Panc1 (cell line): ENCODE measurements around the gene KRI1. TPM values are rescaled to one million over a fixed set of nuclear protein-coding genes. Genes with fewer than 3 reads are reported as not detected.
A peak's percentile ranks its signal among the peaks of the same experiment; 100 is the strongest.
"Not testable (repeated sequence)": the region's sequence is repeated elsewhere in the genome, so short reads cannot be mapped to it uniquely, and the experiment has no call there.

Source experiments
- ATAC-seq: fragments of 200-7000 bp; cut with Tn5 transposase; 2 replicates; pipeline ENCODE4 v1.9.1; 2020; ENCODE audit warnings: mild to moderate bottlenecking, moderate library complexity
- BruUV-seq: library from RNA; stranded (reverse); fragments of 400-500 nt; replicated peaks from 2 replicates; lab custom pipeline; 2021; lab: Mats Ljungman, UMichigan
- CTCF ChIA-PET: fragments of 300-600 bp; sonication (Branson Sonifier 250); formaldehyde crosslinking; loops from one replicate; lab custom pipeline; 2022; ENCODE audit warnings: antibody characterized with exemption; lab: Charles Lee
- POLR2A ChIA-PET: fragments of 300-600 bp; sonication (Branson Sonifier 250); formaldehyde crosslinking; loops from one replicate; lab custom pipeline; 2022; ENCODE audit warnings: antibody characterized with exemption; lab: Charles Lee
- DNase-seq: peaks from one replicate; pipeline ENCODE4 v3.0.0-alpha.2; 2010; ENCODE audit warnings: low read depth, low spot score
- H3K27ac ChIP-seq: 2 replicates; pipeline ENCODE4 v1.5.1; 2011; ENCODE audit warnings: mild to moderate bottlenecking, low read length, inconsistent platforms
- H3K27me3 ChIP-seq: fragments of 200-500 bp; sonication (Bioruptor generic); 2 replicates; pipeline ENCODE4 v1.6.0; 2014; ENCODE audit warnings: low read length, inconsistent platforms; ENCODE audit not compliant: control insufficient read depth, insufficient read depth
- H3K36me3 ChIP-seq: fragments of 200-500 bp; sonication (Bioruptor generic); 2 replicates; pipeline ENCODE4 v1.5.1; 2014; ENCODE audit warnings: inconsistent platforms, mild to moderate bottlenecking, low read length, moderate library complexity; ENCODE audit not compliant: control insufficient read depth, insufficient read depth
- H3K4me1 ChIP-seq: 2 replicates; pipeline ENCODE4 v1.5.1; 2011; ENCODE audit warnings: inconsistent platforms, mild to moderate bottlenecking, low read length, moderate library complexity; ENCODE audit not compliant: control insufficient read depth, insufficient read depth
- H3K4me3 ChIP-seq, 2 experiments: 2 replicates each; pipeline ENCODE4 v1.5.1; 2011 to 2012; ENCODE audit warnings: low read depth in 2 of 2, low read length in 2 of 2, mild to moderate bottlenecking in 2 of 2, inconsistent platforms in 1 of 2, moderate library complexity in 1 of 2
- H3K9me3 ChIP-seq: fragments of 200-500 bp; sonication (Bioruptor generic); 2 replicates; pipeline ENCODE4 v1.5.1; 2014; ENCODE audit warnings: low read depth, mild to moderate bottlenecking, inconsistent platforms, low read length, moderate library complexity; ENCODE audit not compliant: control insufficient read depth, insufficient read depth
- CTCF ChIP-seq: fragments of 450-650 bp; IDR thresholded peaks from 2 replicates; pipeline ENCODE4 v1.5.1; 2017; ENCODE audit warnings: mild to moderate bottlenecking
- POLR2AphosphoS5 ChIP-seq: IDR thresholded peaks from 2 replicates; pipeline ENCODE4 v1.6.1; 2012; ENCODE audit warnings: mild to moderate bottlenecking, low read depth, low read length, moderate library complexity
- REST ChIP-seq, 2 experiments: IDR thresholded peaks; 2 replicates each; pipeline ENCODE4 v1.6.1; 2011 to 2012; ENCODE audit warnings: low read depth in 2 of 2, control low read depth in 1 of 2, low read length in 1 of 2, mild to moderate bottlenecking in 1 of 2, moderate library complexity in 1 of 2; ENCODE audit not compliant: insufficient read depth in 1 of 2
- SIN3A ChIP-seq: IDR thresholded peaks from 2 replicates; pipeline ENCODE4 v1.6.1; 2012; ENCODE audit warnings: low read depth, mild to moderate bottlenecking, low read length, moderate library complexity, borderline replicate concordance; ENCODE audit not compliant: insufficient read depth
- TCF7L2 ChIP-seq: IDR thresholded peaks from 2 replicates; pipeline ENCODE4 v1.6.1; 2011; ENCODE audit warnings: mild to moderate bottlenecking, low read depth, low read length, inconsistent platforms
- in situ Hi-C: cut with HindIII; loops from 2 replicates; pipeline ENCODE4 v1.10.0; 2016; ENCODE audit warnings: low sequenced_read_pairs, low pct_unique_long_range_greater_than_20kb
- intact Hi-C: fragments of 100-400 bp; cut with micrococcal nuclease; formaldehyde crosslinking; loops from one replicate; pipeline ENCODE4 v1.10.0; 2022; ENCODE audit not compliant: unreplicated experiment
- total RNA-seq: library from RNA; stranded (reverse); gene quantifications from one replicate; pipeline ENCODE4 v1.2.1, GENCODE V29; 2021; ENCODE audit not compliant: unreplicated experiment

The KRI1 gene
- total RNA-seq, 1 experiment from 2014 or later: 34.5 TPM

- no peak for DNase-seq
- BruUV-seq: no TSS peak
- H3K36me3 ChIP-seq: no peaks in the 10 kb centered on the region
- H3K4me3 ChIP-seq: no peak overlapping the region
- TF ChIP-seq TCF7L2: no peak
- TF ChIP-seq POLR2AphosphoS5: no peak
- no peak for TF ChIP-seq CTCF
- TF ChIP-seq REST (IDR thresholded peaks at IDR 0.05; ENCODE audit: insufficient read depth in 1 of 2, low read depth in 2 of 2, low read length in 1 of 2): no peak
- TF ChIP-seq SIN3A: no peak
- ChIA-PET CTCF (no interaction called here), POLR2A (no interaction called here)
- ATAC-seq: no peak
- intact Hi-C loops: no loop called here
- H3K4me1 ChIP-seq: peaks cover 5% of the 10 kb centered on the region; the same call in 1 of the 2 replicates
- in situ Hi-C loops: no loop called here
- H3K27me3 ChIP-seq: no peaks in the 10 kb centered on the region
- no peak overlapping the region for H3K27ac ChIP-seq
- H3K9me3 ChIP-seq: no peaks in the 10 kb centered on the region
These were observed 8.7 kb upstream of the KRI1 start for GRCh38 chr19:10574462-10574861.

- H3K4me3 ChIP-seq, BruUV-seq, intact Hi-C loops, in situ Hi-C loops, H3K9me3 ChIP-seq, H3K27ac ChIP-seq, POLR2A ChIA-PET, H3K27me3 ChIP-seq, ATAC-seq, H3K36me3 ChIP-seq, H3K4me1 ChIP-seq, DNase-seq: not testable (repeated sequence)
- CTCF ChIA-PET: interaction anchor here (0.6 kb wide), 1 partner anchor 52 kb away, joined by 3 read pairs; no protein-coding TSS in a partner anchor
These were observed 8.0 kb upstream of the KRI1 start for GRCh38 chr19:10573793-10574192.

- peak; percentile 92 for ATAC-seq
- CTCF ChIA-PET: no interaction called here
- Histone ChIP-seq H3K36me3 (no peaks in the 10 kb centered on the region), H3K27ac (peak within 1 kb of the TSS; percentile 89), H3K4me3 (peak within 1 kb of the TSS; percentile 60 to 69), H3K9me3 (no peaks in the 10 kb centered on the region), H3K27me3 (no peaks in the 10 kb centered on the region), H3K4me1 (peaks cover 23% of the 10 kb centered on the region)
- intact Hi-C loops: loop anchor here (5.0 kb wide), 1 partner anchor 128 kb away; no protein-coding TSS in a partner anchor
- TF ChIP-seq TCF7L2 (no peak), POLR2AphosphoS5 (peak; percentile 62; the same call in 1 of the 2 replicates), CTCF (no peak), SIN3A (0 out of 2 replicates have a peak, but pooled peaks have one; percentile 13), REST (IDR thresholded peaks at IDR 0.05; ENCODE audit: insufficient read depth in 1 of 2, low read depth in 2 of 2, low read length in 1 of 2) (no peak)
- in situ Hi-C loops: no loop called here
- POLR2A ChIA-PET: no interaction called here
- BruUV-seq: TSS peak; percentile 97
- peak; percentile 88 for DNase-seq
These were observed 3.2 kb upstream of the KRI1 start, which contains the start of gene CDKN2D for GRCh38 chr19:10568826-10569651. Gene CDKN2D, minus strand, starts transcription at chr19:10568979. Its CDS starts 326 bp downstream, at chr19:10568653.
